Measurements from ENCODE around the gene UBAP2.

Gene UBAP2

DNA sequence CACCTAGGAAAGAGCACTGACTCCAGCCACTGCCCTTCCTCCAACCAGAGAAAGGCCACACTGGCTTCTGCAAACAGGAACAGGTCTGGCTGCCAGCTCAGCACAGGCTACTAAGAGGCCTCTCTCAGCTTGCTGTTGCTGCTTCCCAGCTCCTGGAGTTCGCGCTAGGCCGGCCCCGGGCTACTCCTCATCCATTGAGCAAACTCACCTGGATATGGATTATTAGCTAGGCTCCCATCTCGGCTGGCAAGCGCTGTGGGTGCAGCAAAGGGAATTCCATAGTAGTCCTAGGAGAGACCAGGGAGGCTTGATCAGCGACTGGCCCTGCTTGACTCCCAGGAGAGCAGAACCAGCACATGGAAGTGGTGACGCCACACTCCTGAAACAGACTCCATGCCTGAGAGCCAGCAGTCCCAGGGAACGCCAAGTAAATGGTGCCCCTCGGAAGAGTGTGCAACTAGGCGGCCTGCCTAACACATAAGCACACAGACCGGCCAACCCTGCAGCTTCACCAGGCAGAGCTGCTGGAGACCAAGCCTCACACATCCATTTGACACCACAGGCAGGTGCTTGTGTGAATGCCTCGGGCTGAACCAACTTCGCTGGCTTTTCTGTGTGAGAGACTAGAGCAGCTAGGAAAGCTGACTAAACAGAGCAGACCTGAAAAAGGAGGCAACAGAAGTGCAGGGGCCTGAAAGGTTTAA, 124.5 kb downstream of the UBAP2 start:
- TF ChIP-seq, protein P1, sequence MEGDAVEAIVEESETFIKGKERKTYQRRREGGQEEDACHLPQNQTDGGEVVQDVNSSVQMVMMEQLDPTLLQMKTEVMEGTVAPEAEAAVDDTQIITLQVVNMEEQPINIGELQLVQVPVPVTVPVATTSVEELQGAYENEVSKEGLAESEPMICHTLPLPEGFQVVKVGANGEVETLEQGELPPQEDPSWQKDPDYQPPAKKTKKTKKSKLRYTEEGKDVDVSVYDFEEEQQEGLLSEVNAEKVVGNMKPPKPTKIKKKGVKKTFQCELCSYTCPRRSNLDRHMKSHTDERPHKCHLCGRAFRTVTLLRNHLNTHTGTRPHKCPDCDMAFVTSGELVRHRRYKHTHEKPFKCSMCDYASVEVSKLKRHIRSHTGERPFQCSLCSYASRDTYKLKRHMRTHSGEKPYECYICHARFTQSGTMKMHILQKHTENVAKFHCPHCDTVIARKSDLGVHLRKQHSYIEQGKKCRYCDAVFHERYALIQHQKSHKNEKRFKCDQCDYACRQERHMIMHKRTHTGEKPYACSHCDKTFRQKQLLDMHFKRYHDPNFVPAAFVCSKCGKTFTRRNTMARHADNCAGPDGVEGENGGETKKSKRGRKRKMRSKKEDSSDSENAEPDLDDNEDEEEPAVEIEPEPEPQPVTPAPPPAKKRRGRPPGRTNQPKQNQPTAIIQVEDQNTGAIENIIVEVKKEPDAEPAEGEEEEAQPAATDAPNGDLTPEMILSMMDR (IDR thresholded peaks at IDR 0.05; ENCODE audit: insufficient read depth, low read depth, low read length, missing control alignments), result no peak
- H3K4me3 ChIP-seq (ENCODE audit: low read depth, low read length), result no peak overlapping the region
- no peak for DNase-seq (ENCODE audit: low read depth)

DNA sequence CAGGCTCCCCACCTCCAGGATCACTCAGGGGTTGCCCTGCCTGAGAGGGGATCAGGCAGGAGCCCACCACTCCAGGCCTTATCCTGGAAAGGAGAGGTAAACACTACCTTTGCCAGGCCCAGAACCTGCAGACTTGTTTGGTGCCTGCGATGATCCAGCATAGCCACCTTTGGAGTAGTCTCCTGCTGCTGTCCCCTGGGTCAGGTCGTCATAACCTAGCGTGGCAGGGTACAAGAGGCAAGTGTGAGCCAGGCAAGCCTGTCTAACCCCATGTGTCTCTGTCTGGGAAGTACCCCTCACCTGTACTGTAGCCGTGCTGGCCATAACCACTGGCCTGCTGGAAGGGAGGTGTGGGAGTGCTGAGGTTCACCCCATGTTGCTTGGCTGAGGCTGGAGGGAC, 125.6 kb downstream of the UBAP2 start:
- DNase-seq (ENCODE audit: low read depth), result no peak
- TF ChIP-seq, protein P1 (IDR thresholded peaks at IDR 0.05; ENCODE audit: insufficient read depth, low read depth, low read length, missing control alignments), result no peak
- H3K4me3 ChIP-seq (ENCODE audit: low read depth, low read length), result no peak overlapping the region

DNA sequence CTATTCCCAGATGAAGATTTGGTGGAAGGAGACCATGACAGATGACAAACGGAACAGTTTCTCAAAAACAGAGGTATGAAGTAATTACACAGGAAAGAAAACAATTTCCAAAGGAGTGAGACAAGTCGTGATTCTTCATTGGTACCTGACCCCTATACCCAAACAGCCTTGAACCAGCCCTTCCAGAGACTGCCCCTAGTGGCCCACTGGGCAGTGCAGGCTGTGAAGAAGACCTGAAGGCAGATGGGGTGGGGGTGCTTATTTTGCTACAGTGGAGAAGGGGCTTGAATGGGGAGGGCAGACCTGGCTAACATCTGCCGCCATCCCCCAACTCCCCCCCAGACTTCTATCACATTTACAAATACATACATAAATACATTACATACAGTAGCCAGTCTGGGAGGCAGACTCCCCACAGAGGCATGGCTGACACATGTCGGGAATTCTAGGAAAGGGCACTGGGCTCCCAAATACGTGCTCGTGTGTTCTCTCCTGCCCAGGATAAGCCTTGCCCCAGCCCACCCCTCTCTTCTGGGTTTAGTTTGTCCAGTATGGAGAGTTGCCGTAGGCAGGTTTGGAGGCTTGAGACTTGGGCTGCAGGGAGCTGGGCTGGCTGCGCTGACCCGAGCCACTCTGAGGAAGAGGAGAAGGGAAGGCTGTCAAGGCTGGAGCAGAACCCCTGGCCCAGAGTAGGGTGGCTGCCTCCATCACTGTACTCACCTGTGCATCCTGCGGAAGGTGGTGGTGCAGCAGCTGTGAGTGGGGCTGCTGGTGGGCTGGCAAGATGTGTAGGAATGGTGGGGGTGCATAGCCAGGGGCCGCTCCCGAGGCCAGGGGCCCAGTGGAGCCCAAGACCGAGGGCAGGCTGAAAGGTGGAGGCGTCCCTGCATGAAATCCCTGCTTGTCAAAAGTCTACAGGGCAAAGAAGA, 126.5 kb downstream of the UBAP2 start:
- peak; percentile 42 for DNase-seq (ENCODE audit: low read depth)
- TF ChIP-seq, protein P1 (IDR thresholded peaks at IDR 0.05; ENCODE audit: insufficient read depth, low read depth, low read length, missing control alignments), result peak; percentile 74

DNA sequence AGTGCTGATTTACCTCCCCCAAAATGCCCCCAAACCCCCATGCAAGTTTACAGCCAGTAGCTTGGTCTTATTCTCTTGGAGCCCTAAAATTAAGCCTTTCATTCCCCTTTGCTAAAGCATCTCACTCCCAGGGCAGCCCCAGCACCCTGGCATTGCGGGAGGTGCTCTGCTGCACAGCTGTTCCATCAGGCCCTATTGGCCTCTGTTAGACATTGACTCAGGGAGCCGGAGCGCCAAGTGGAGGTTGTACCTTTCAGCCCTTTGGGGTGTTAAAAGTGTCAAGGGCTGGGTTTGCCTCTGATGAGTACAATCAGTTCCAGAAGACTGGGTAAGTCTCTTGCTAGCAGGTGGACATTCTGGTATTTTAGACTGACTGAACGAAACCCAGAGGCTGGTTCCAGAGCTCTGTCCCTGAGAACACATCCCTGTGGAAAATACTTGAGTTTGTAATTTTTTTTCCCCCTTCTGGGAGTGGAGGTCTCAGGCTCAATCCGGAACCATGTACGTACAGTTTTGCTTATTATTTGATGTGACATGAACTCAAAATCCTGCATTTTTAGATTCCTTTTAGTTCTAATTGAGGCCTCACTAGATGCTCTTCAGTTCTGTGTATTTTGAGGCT, 129.3 kb downstream of the UBAP2 start:
- TF ChIP-seq, protein P1 (IDR thresholded peaks at IDR 0.05; ENCODE audit: insufficient read depth, low read depth, low read length, missing control alignments), result no peak
- no peak for DNase-seq (ENCODE audit: low read depth)
- H3K4me3 ChIP-seq (ENCODE audit: low read depth, low read length), result no peak overlapping the region

More for the DNA sequence above, 126.5 kb downstream of the UBAP2 start:
- H3K4me3 ChIP-seq (ENCODE audit: low read depth, low read length), result no peak overlapping the region

DNA sequence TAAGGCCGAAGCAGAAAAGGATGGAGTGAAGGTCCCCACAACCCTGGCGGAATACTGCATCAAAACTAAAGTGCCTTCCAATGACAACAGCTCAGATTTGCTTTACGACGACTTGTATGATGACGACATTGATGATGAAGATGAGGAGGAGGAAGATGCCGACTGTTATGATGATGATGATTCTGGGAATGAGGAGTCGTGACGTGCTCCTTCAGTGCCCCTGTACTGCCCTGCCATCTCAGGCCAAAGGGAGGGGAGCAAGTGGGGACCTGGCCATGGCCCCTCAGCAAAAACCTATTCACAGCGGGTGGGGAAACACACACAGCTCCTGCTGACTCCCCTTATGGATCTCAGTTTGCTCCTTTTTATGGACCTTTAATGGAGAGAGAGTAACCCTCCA, 131.7 kb downstream of the UBAP2 start:
- TF ChIP-seq, protein P1 (IDR thresholded peaks at IDR 0.05; ENCODE audit: insufficient read depth, low read depth, low read length, missing control alignments), result no peak
- DNase-seq (ENCODE audit: low read depth), result no peak
- H3K4me3 ChIP-seq (ENCODE audit: low read depth, low read length), result no peak overlapping the region

DNA sequence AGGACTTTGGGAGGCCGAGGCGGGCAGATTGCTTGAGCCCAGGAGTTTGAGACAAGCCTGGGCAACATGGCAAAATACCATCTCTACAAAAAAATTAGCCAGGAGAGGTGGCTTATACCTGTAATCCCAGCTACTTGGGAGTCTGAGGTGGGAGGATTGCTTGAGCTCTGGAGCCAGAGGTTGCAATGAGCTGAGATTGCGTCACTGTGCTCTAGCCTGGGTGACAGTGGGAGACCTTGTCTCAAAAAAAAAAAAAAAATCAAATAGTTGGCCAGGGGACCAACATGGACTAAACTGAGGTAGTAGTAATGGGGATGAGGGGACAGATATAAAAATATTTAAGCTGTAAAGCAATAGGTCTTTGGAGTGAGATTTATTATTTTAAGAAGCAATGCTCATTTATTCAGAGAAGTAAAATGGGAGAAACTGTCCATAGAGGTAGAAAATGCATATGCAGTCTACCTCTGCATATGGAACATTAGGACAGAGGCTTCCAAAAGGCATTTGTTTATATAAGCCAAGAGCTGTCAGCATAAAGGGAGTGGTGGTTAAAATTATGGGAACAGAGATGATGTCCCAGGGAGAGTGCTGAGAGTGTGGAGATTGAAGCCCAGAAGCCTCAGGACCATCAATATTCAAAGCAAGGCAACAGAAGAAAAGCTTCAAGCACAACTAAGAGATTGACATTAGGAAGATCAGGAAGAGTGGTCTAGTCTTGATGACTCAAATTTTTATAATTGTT, 133.6 kb downstream of the UBAP2 start:
- TF ChIP-seq, protein P1 (IDR thresholded peaks at IDR 0.05; ENCODE audit: insufficient read depth, low read depth, low read length, missing control alignments), result no peak
- no peak overlapping the region for H3K4me3 ChIP-seq (ENCODE audit: low read depth, low read length)
- no peak for DNase-seq (ENCODE audit: low read depth)
